K562 (cell line): Measurements from ENCODE around the gene EFEMP2. TPM values are rescaled to one million over a fixed set of nuclear protein-coding genes. Genes with fewer than 3 reads are reported as not detected.

Source experiments
- ARNT ChIP-seq, 2 experiments: fragments of 450-650 bp; IDR thresholded peaks; 2 replicates each; pipeline ENCODE4 v1.6.1; 2016; ENCODE audit warnings: mild to moderate bottlenecking in 1 of 2
- CHD1 ChIP-seq: fragments of 200-600 bp; sonication (generic); IDR thresholded peaks from one replicate; pipeline ENCODE4 v1.6.1; 2012; ENCODE audit warnings: mild to moderate bottlenecking, moderate library complexity, low read length, inconsistent platforms
- CSDE1 ChIP-seq, 2 experiments: fragments of 450-650 bp; IDR thresholded peaks; 2 replicates each; pipeline ENCODE4 v1.6.1; 2016; ENCODE audit warnings: mild to moderate bottlenecking in 1 of 2
- E2F1 ChIP-seq: sonication (generic); formaldehyde crosslinking; IDR thresholded peaks from 2 replicates; pipeline ENCODE4 v1.8.1; 2023; ENCODE audit warnings: mild to moderate bottlenecking, missing genetic modification reagents, moderate library complexity
- EHMT2 ChIP-seq: fragments of 450-650 bp; IDR thresholded peaks from 2 replicates; pipeline ENCODE4 v1.6.1; 2018; ENCODE audit warnings: antibody characterized with exemption
- FOXO4 ChIP-seq: fragments of 450-650 bp; formaldehyde crosslinking; IDR thresholded peaks from 2 replicates; pipeline ENCODE4 v1.4.0; 2020; ENCODE audit warnings: mild to moderate bottlenecking, moderate library complexity
- GMEB1 ChIP-seq: fragments of 250-450 bp; sonication (Bioruptor Pico); IDR thresholded peaks from 2 replicates; pipeline ENCODE4 v1.4.0; 2020; ENCODE audit warnings: mild to moderate bottlenecking
- GTF2F1 ChIP-seq: IDR thresholded peaks from 2 replicates; pipeline ENCODE4 v1.6.1; 2011; ENCODE audit warnings: low read depth, low read length, improper control_type of control experiment
- HDAC2 ChIP-seq: fragments of 450-650 bp; IDR thresholded peaks from 2 replicates; pipeline ENCODE4 v1.6.1; 2016; ENCODE audit warnings: mild to moderate bottlenecking
- HDAC3 ChIP-seq: fragments of 450-650 bp; IDR thresholded peaks from 2 replicates; pipeline ENCODE4 v1.6.1; 2018; ENCODE audit warnings: borderline replicate concordance, mild to moderate bottlenecking, moderate library complexity; ENCODE audit not compliant: partially characterized antibody
- MEF2D ChIP-seq: conservative IDR thresholded peaks from 2 replicates; pipeline ENCODE4 v1.6.1; 2016; ENCODE audit warnings: low read depth, missing genetic modification characterization, missing compliant biosample characterization
- NBN ChIP-seq: fragments of 450-650 bp; IDR thresholded peaks from 2 replicates; pipeline ENCODE4 v1.6.1; 2016; ENCODE audit warnings: low read depth, mild to moderate bottlenecking
- NEUROD1 ChIP-seq: fragments of 150-350 bp; IDR thresholded peaks from 2 replicates; pipeline ENCODE4 v1.6.1; 2014; ENCODE audit warnings: borderline replicate concordance, low read length, low read depth; ENCODE audit not compliant: partially characterized antibody
- PHB2 ChIP-seq: fragments of 450-650 bp; IDR thresholded peaks from 2 replicates; pipeline ENCODE4 v1.6.1; 2017; ENCODE audit warnings: low read depth
- RB1 ChIP-seq: fragments of 450-650 bp; IDR thresholded peaks from 2 replicates; pipeline ENCODE4 v1.6.1; 2017; ENCODE audit warnings: low read depth, mild to moderate bottlenecking
- RBM14 ChIP-seq: fragments of 200-400 bp; formaldehyde crosslinking; IDR thresholded peaks from 2 replicates; pipeline ENCODE4 v1.6.1; 2018; ENCODE audit warnings: low read depth, mild to moderate bottlenecking, low read length, moderate library complexity, borderline replicate concordance; ENCODE audit not compliant: insufficient read depth
- RNF2 ChIP-seq: sonication (generic); IDR thresholded peaks from 2 replicates; pipeline ENCODE4 v1.6.1; 2016
- SNIP1 ChIP-seq: fragments of 450-650 bp; IDR thresholded peaks from 2 replicates; pipeline ENCODE4 v1.7.1; 2017; ENCODE audit warnings: low read depth, mild to moderate bottlenecking
- TBL1XR1 ChIP-seq, 2 experiments: IDR thresholded peaks; 2 replicates each; pipeline ENCODE4 v1.6.1; 2012; ENCODE audit warnings: improper control_type of control experiment in 2 of 2, low read length in 2 of 2, mild to moderate bottlenecking in 1 of 2
- polyA plus RNA-seq, 8 experiments: library from polyadenylated mRNA; depleted of rRNA in 4 of 8; stranded (reverse) in 5 of 8; unstranded in 3 of 8; fragments of >200 nt; fragmentation: Nextera tagmentation in 2 of 8; fragmentation: Illumina TruSeq in 1 of 8; extraction: Ambion mirVana in 2 of 8; extraction: Trizol in 1 of 8; gene quantifications; 2 replicates each; pipeline versions ENCODE4 v1.2.1 to v1.2.3, GENCODE V29; 2011 to 2014; ENCODE audit warnings: inconsistent platforms in 1 of 8, missing spikeins in 1 of 8
- total RNA-seq, 7 experiments: library from RNA; depleted of rRNA in 6 of 7; stranded (reverse); fragments of >200 nt in 6 of 7; fragmentation: Illumina TruSeq in 2 of 7; extraction: Trizol in 2 of 7; gene quantifications; 2 replicates each; pipeline versions ENCODE4 v1.2.1 to v1.2.3, GENCODE V29; 2011 to 2021; ENCODE audit warnings: low replicate concordance in 1 of 7

The EFEMP2 gene
- total and polyA plus RNA-seq, 9 of the 15 experiments (the other 6 are each of a cell fraction or from before 2014, with no cell fraction given), result 0.07 to 2.9 (median 0.69) TPM; not detected in 1

- TF ChIP-seq FOXO4 (CRISPR knock-in tag) (no peak), RBM14 (no peak), TBL1XR1 (IDR thresholded peaks at IDR 0.05; ENCODE audit: low read length in 2 of 2) (peak in 1 of 2 experiments; percentile 21; a peak in 2 of 4 replicates), HDAC2 (peak; percentile 37; the same call in 1 of the 2 replicates), RNF2 (0 out of 2 replicates have a peak, but pooled peaks have one; percentile 20), CHD1 (peak; percentile 74), RB1 (peak; percentile 67; the same call in 1 of the 2 replicates), EHMT2 (no peak), ARNT (IDR thresholded peaks at IDR 0.05) (no peak), GMEB1 (CRISPR knock-in tag) (no peak; the same call in 1 of the 2 replicates), E2F1 (CRISPR knock-in tag) (peak; percentile 44; the same call in 1 of the 2 replicates), CSDE1 (IDR thresholded peaks at IDR 0.05) (no peak), PHB2 (no peak), HDAC3 (no peak), NEUROD1 (peak; percentile 52), GTF2F1 (peak; percentile 89), MEF2D (tag) (no peak), SNIP1 (no peak), NBN (no peak)
Observed at GRCh38 chr11:65900125-65900898, 27.7 kb upstream of the EFEMP2 start, which contains the start of gene FOSL1 (continued).
